GM18517 (cell line): ENCODE measurements around the gene FNBP1L.
"Not testable (repeated sequence)": the region's sequence is repeated elsewhere in the genome, so short reads cannot be mapped to it uniquely, and the experiment has no call there.

Experiments
- ATAC-seq: cut with Tn5 transposase; IDR thresholded peaks from one replicate; pipeline ENCODE4 v1.9.1; 2021; ENCODE audit warnings: mild to moderate bottlenecking, moderate library complexity; ENCODE audit not compliant: unreplicated experiment

Gene FNBP1L

DNA sequence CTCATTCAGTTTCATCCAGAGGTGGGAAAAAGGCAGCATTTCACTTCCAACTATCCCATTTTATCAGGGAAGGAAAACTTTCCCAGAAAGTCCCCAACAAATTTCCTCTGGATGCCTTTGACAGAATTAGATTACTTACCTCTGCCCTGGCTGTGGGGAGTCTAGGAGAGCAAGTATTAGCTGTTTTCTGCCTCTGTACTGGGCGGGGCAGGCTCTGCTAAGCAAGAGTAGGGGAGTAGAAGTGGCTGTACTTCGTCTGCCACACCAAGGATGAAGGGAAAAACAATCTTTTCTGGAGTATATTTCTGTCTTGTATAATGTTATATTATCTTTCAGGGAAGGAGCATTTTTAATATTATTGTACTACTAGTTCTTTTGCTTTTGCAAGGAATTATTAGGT lies 78.5 kb downstream of the FNBP1L start:
- ATAC-seq = no peak

- ATAC-seq = no peak
These were observed 80.5 kb downstream of the FNBP1L start for GRCh38 chr1:93528412-93528811.

DNA sequence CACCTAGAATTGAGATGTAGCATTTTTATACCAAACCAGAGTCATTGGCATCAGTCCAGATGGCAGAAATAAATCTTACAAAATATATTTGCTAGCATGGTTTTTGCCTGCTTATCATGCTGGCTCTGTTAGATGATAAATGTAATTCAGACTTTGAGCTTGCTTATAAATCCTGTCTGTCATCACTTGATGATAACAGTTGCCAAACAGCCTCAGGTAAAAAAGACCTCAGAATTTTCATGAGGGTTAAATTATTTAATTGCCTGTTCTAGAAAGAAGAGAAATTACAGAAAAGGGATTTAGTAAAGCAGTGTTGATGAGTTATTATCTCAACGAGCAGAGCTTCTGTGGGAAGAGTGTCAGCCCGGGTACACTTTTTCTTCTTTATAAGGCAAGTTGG lies 83.3 kb downstream of the FNBP1L start:
- ATAC-seq = no peak

DNA sequence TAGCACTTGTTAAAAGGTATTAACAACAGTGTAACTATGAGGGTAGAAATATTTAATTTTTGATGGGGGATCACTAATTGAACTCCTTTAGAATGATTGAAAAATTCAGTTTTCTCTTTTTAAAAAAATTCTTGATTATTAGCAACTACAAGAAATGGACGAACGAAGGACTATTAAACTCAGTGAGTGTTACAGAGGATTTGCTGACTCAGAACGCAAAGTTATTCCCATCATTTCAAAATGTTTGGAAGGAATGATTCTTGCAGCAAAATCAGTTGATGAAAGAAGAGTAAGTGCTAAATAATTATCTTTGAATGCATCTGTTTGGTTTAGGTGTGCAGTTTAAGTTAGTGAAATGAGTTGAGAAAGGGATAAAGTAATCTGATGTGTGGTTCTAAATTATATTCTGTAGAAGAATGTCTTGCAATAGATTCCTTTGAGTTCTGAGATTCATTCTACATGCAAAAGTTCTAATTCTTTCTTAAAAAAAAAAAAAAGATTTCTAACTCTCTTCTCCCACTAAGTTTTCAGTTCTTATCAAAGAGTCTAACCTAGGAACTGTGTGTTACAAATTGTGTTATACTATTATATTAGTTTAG lies 85.0 kb downstream of the FNBP1L start:
- no peak for ATAC-seq

DNA sequence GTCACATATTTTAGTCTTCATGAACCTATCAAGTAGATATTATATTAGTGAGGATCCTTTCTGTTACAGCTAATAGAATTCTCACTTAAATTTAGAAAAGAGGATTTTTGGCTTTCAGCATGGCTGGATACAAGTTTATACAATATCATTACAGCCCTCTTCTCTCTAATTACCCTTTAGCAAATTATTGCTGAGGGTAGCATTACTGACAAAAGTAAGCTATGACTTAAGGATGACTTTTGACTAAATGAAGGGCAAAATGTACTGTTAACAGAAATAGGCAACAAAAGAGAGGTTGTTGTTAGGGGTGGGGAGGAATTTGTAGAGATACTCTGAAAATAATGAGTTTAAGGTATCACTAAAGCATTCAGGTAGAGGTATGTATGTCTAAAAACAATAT lies 85.8 kb downstream of the FNBP1L start:
- no peak for ATAC-seq

DNA sequence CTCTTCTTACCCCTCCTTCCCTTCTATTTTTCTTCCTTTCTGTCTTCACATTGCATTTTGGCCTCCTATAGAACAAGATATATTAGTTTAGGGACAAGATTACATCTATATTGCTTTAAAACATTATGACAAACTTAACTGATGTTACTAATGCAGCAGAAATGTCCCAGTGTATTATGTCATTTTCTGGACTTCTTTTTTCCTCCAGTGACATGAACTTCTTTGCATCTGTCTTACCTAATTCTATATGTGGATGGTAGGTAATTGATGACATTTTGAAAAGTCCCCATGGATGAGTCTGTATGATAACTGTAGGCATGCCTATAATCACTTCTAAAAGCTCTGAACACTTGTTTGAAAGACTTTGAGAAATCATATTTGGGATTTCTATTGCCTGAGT lies 89.5 kb downstream of the FNBP1L start:
- no peak for ATAC-seq

GRCh38 chr1:93537924-93538323 lies 90.0 kb downstream of the FNBP1L start:
- no peak for ATAC-seq

GRCh38 chr1:93541045-93541444 lies 93.1 kb downstream of the FNBP1L start:
- ATAC-seq = no peak

DNA sequence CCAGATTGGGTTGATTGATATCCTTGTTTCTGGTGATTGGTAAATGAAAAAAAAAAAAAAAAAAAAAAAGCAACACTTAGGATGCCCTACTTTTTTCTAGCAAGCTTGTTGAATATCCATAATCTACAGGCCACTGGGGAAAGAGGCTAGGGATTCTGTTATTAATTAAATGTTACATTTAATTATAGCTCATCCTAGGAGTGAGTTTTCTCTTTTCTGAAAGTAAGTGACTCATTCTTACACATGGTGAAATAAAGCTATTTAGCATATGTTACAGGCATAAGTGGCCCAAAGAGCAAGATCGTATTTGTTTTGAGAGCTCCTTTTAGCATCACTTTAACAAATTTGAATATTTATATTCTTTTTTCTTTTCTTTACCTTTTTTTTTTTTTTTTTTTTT lies 94.5 kb downstream of the FNBP1L start:
- no peak for ATAC-seq

GRCh38 chr1:93546162-93546863 lies 98.4 kb downstream of the FNBP1L start:
- ATAC-seq = no peak

GRCh38 chr1:93549131-93549530 lies 101.2 kb downstream of the FNBP1L start:
- ATAC-seq = no peak

- no peak for ATAC-seq
These were observed 101.9 kb downstream of the FNBP1L start for GRCh38 chr1:93549811-93550210.

DNA sequence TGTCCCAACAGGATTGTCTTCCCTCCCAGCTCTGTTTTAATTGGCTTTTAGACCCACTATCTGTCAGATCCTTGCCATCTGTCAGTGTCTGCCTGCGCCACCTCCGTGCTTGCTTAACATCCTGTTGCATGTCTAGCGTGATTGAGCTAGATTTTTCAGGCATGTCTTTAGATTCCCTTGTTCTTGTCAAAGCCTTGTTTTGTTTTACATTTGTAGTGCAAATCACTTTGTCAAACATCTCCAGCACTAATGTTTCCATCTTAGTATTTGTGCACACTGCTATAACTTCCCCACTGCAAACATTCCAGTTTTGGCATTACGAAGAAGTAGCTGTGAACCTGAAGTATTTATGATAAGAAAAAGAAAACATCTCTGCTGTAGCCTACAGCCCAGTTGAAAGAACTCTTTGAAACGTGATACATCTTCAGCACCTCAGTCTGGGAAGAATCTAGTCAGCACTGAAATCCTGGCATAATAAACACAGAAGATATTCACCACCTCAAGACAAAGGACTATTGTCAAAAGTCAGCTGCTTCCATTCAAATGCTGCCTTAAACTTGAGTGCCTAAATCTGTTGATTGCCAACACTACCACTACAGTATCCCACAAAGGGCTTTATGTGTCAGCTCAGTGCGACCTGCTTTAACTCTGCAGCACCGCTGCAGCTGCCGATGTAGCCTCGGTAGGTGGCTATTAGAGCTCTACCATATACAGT lies 105.0 kb downstream of the FNBP1L start:
- no peak for ATAC-seq

GRCh38 chr1:93553886-93554490 lies 106.1 kb downstream of the FNBP1L start:
- not testable (repeated sequence) for ATAC-seq

DNA sequence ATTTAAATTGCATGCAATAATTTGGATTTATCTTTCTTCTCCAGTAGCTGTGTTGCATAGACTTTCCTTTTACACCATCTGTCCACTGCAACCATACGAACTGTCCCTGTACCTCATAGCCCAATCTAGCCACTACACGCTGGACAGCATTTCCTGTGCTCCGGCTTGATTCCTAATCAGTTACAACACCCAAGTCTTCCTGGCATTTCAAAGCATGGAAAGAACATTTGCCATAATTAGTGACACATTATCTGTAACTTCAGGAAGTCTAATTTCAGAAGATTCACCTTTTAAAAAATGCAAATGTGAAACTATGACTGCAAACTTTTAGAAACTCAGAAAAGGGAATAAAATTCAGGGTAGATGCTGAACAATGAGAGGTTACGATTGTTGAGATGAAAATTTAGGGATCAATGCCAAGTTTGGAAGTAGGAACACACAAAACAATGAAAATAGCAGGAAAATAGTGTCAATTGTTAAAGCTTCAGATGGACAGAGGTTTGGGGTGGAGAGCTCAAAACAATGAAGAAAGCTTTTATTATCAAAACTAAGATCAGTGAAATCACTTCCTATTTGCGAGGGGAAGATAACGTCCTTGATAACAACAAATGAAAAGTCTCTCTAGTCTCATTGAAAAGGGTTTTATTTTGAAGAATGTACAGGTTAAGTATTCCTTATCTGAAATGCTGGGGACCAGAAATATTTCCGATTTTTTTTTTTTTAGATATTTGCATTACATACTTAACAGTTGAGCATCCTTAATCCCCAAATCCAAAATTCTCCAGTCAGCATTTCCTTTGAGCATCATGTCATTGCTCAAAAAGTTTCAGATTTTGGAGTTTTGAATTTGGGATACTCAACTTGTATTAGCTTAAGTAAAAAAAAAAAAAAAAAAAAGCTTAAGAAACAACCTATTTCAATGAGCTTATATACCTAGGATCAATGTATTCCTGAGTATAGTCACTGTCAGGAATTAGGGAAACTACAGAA lies 107.3 kb downstream of the FNBP1L start:
- no peak for ATAC-seq

- ATAC-seq = no peak
These were observed 108.4 kb downstream of the FNBP1L start for GRCh38 chr1:93556291-93556690.

- ATAC-seq = no peak
These were observed 111.1 kb downstream of the FNBP1L start for GRCh38 chr1:93559045-93559444.

- ATAC-seq = no peak
These were observed 111.8 kb downstream of the FNBP1L start for GRCh38 chr1:93559695-93560094.

DNA sequence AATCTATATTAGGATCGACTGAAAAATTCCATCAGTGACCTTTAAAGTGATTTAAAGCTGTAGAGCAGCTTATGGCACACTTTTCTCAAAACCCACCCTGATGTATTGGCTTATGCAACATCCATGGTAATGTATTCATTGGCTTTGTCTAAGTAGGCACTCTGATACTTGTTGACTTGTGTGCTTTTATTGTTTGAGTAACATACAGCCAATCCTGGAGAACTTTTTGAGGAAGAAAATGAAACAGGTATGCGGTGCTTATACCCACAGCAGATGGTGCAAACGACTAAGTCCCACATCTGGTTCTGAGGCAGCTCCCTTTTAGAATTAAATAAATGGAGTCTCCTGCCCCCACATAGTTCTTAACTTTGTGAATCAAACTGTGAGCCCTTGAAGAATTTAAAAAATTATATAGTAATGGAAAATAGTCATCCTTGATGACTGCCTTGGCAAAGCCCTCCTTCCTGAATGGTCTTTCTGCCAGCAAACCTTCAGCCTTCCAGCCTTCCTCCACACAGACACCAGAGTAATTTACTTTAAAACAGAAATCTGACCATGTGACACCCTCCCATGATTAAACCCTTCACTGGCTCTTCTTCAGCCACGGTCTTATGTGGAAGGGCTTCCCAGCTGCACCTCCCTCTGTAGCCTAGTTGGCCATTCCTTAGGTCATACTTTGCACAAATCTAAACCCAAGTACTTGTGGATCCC lies 117.7 kb downstream of the FNBP1L start:
- no peak for ATAC-seq

DNA sequence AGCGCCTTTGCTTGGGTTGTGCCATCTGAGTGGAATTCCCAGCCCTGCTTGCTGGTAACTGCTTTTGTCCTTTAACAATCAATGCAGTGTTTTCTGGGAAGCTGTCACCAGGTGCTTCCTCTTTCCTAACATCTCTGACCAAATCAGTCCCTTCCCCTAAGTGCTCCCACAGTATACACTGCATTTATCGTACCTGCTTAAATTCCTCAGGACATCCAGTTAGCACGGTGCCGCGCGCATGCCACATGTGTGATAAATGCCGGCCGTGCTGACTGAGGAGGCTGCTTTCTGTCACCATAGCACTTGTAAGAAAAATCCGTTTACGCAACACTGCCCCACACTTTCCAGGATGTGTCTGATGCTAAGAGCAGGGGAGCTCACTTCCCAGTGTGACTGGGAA lies 118.3 kb downstream of the FNBP1L start:
- no peak for ATAC-seq
